Parathyroid adenoma (tissue), 2 donors: ENCODE results near the gene ABRAXAS1.
A peak's percentile ranks its signal among the peaks of the same experiment; 100 is the strongest.

Experiments used
- H2AFZ ChIP-seq: fragments of 300-600 bp; sonication (generic); one replicate; pipeline ENCODE4 v1.7.0; 2017; ENCODE audit warnings: antibody characterized with exemption, mild to moderate bottlenecking
- H3K27ac ChIP-seq: fragments of 300-600 bp; sonication (generic); one replicate; pipeline ENCODE4 v1.7.0; 2017
- H3K27me3 ChIP-seq: fragments of 300-600 bp; sonication (generic); one replicate; pipeline ENCODE4 v1.7.0; 2017; ENCODE audit warnings: low read length; ENCODE audit not compliant: control insufficient read depth, insufficient read depth
- H3K36me3 ChIP-seq: fragments of 300-600 bp; sonication (generic); one replicate; pipeline ENCODE4 v1.7.0; 2017; ENCODE audit warnings: low read length; ENCODE audit not compliant: control insufficient read depth, insufficient read depth
- H3K4me1 ChIP-seq: fragments of 300-600 bp; sonication (generic); one replicate; pipeline ENCODE4 v1.7.0; 2017; ENCODE audit warnings: control low read depth
- H3K4me2 ChIP-seq: fragments of 300-600 bp; sonication (generic); one replicate; pipeline ENCODE4 v1.7.0; 2017; ENCODE audit warnings: low read length
- H3K4me3 ChIP-seq: fragments of 300-600 bp; sonication (generic); one replicate; pipeline ENCODE4 v1.7.0; 2017; ENCODE audit warnings: low read depth, low read length
- H3K79me2 ChIP-seq: fragments of 300-600 bp; sonication (generic); one replicate; pipeline ENCODE4 v1.7.0; 2017; ENCODE audit warnings: control low read depth
- H3K9ac ChIP-seq: fragments of 300-600 bp; sonication (generic); one replicate; pipeline ENCODE4 v1.7.0; 2017; ENCODE audit warnings: mild to moderate bottlenecking
- H3K9me3 ChIP-seq: fragments of 300-600 bp; sonication (generic); one replicate; pipeline ENCODE4 v1.7.0; 2017; ENCODE audit warnings: low read length; ENCODE audit not compliant: control insufficient read depth
- CTCF ChIP-seq: fragments of 300-600 bp; sonication (generic); IDR thresholded peaks from one replicate; pipeline ENCODE4 v1.7.0; 2017; ENCODE audit warnings: antibody characterized with exemption, mild to moderate bottlenecking
- donor health status: primary hyperparathyroidism.

The ABRAXAS1 gene

GRCh38 chr4:83484500-83485461 lies at the start of gene ABRAXAS1:
TSS of gene ABRAXAS1 (minus strand) at chr4:83485100. CDS start at chr4:83485072, 28 bp downstream.
- H3K4me3 ChIP-seq, result peak within 1 kb of the TSS; percentile 90
- no peaks in the 10 kb centered on the region for H3K9me3 ChIP-seq
- no peaks in the 10 kb centered on the region for H3K36me3 ChIP-seq
- peaks cover 3% of the 10 kb centered on the region for H3K4me1 ChIP-seq
- peak within 1 kb of the TSS; percentile 46 for H3K9ac ChIP-seq
- no peaks in the 10 kb centered on the region for H3K27me3 ChIP-seq
- H3K79me2 ChIP-seq, result no peaks in the 10 kb centered on the region
- H3K27ac ChIP-seq, result peak within 1 kb of the TSS; percentile 76
- peak within 1 kb of the TSS; percentile 97 for H2AFZ ChIP-seq
- peak within 1 kb of the TSS; percentile 89 for H3K4me2 ChIP-seq
- no peak for TF ChIP-seq CTCF

GRCh38 chr4:83527671-83528070 lies 42.8 kb upstream of the ABRAXAS1 start:
- TF ChIP-seq CTCF, result no peak
- Histone ChIP-seq H3K27me3 (no peaks in the 10 kb centered on the region), H3K4me3 (no peak overlapping the region), H3K9ac (no peak overlapping the region), H2AFZ (no peak overlapping the region), H3K36me3 (no peaks in the 10 kb centered on the region), H3K4me2 (no peak overlapping the region), H3K79me2 (no peaks in the 10 kb centered on the region), H3K9me3 (no peaks in the 10 kb centered on the region), H3K4me1 (no peaks in the 10 kb centered on the region), H3K27ac (no peak overlapping the region)

- H2AFZ ChIP-seq, result no peak overlapping the region
- no peak overlapping the region for H3K4me2 ChIP-seq
- no peak overlapping the region for H3K27ac ChIP-seq
- no peaks in the 10 kb centered on the region for H3K4me1 ChIP-seq
- no peaks in the 10 kb centered on the region for H3K36me3 ChIP-seq
- H3K4me3 ChIP-seq, result no peak overlapping the region
- no peaks in the 10 kb centered on the region for H3K27me3 ChIP-seq
- H3K9me3 ChIP-seq, result no peaks in the 10 kb centered on the region
- no peak overlapping the region for H3K9ac ChIP-seq
- no peak for TF ChIP-seq CTCF
- H3K79me2 ChIP-seq, result no peaks in the 10 kb centered on the region
Measured at GRCh38 chr4:83522239-83522638, 37.3 kb upstream of the ABRAXAS1 start.

- Histone ChIP-seq H3K9me3 (no peaks in the 10 kb centered on the region), H3K36me3 (no peaks in the 10 kb centered on the region), H3K27ac (no peak overlapping the region), H3K4me1 (no peaks in the 10 kb centered on the region), H3K9ac (no peak overlapping the region), H3K4me3 (no peak overlapping the region), H3K27me3 (no peaks in the 10 kb centered on the region), H2AFZ (no peak overlapping the region), H3K79me2 (no peaks in the 10 kb centered on the region), H3K4me2 (no peak overlapping the region)
- no peak for TF ChIP-seq CTCF
Measured at GRCh38 chr4:83516042-83516772, 31.3 kb upstream of the ABRAXAS1 start.
